Measurements from ENCODE around the gene EXOC6B. TPM values are rescaled to one million over a fixed set of nuclear protein-coding genes. Genes with fewer than 3 reads are reported as not detected.

The EXOC6B gene
- total RNA-seq, 4 donors from 2014 or later: 54.0 to 121 (median 78.7) TPM

GRCh38 chr2:72220170-72220569, 605.7 kb downstream of the EXOC6B start:
- Histone ChIP-seq H3K9me3 (no peaks in the 10 kb centered on the region), H3K4me3 (no peak overlapping the region), H3K27me3 (no peaks in the 10 kb centered on the region), H3K4me1 (no peaks in the 10 kb centered on the region), H3K27ac (no peak overlapping the region), H3K36me3 (no peaks in the 10 kb centered on the region)
- 80% methylated on average over 2 of the region's 2 CpGs for WGBS
- no peak for DNase-seq (ENCODE audit: low spot score in 2 of 2)
- TF ChIP-seq EP300 (IDR thresholded peaks at IDR 0.05) (no peak), POLR2A (IDR thresholded peaks at IDR 0.05) (no peak), CTCF (IDR thresholded peaks at IDR 0.05) (no peak)

GRCh38 chr2:72214429-72215143, 611.2 kb downstream of the EXOC6B start:
- WGBS: 78% methylated on average over 4 of the region's 4 CpGs
- no peak overlapping the region for H3K4me3 ChIP-seq
- no peak for TF ChIP-seq POLR2A (IDR thresholded peaks at IDR 0.05)
- no peak for TF ChIP-seq POLR2AphosphoS5 (IDR thresholded peaks at IDR 0.05)
- TF ChIP-seq CTCF (IDR thresholded peaks at IDR 0.05): no peak
- no peak for TF ChIP-seq EP300 (IDR thresholded peaks at IDR 0.05)
- no peaks in the 10 kb centered on the region for H3K4me1 ChIP-seq
- no peaks in the 10 kb centered on the region for H3K9me3 ChIP-seq
- DNase-seq (ENCODE audit: low spot score in 2 of 2): no peak
- H3K36me3 ChIP-seq: no peaks in the 10 kb centered on the region
- H3K27ac ChIP-seq: no peak overlapping the region
- H3K27me3 ChIP-seq: no peaks in the 10 kb centered on the region

- Histone ChIP-seq H3K27ac (no peak overlapping the region), H3K9me3 (no peaks in the 10 kb centered on the region), H3K27me3 (no peaks in the 10 kb centered on the region), H3K36me3 (no peaks in the 10 kb centered on the region), H3K4me3 (no peak overlapping the region), H3K4me1 (no peaks in the 10 kb centered on the region)
- WGBS: 95% methylated on average over 1 of the region's 1 CpG
- DNase-seq (ENCODE audit: low spot score in 2 of 2): no peak
- TF ChIP-seq POLR2A (IDR thresholded peaks at IDR 0.05) (no peak), CTCF (IDR thresholded peaks at IDR 0.05) (no peak), EP300 (IDR thresholded peaks at IDR 0.05) (no peak), POLR2AphosphoS5 (IDR thresholded peaks at IDR 0.05) (no peak)
Observed at GRCh38 chr2:72212486-72212855, 613.4 kb downstream of the EXOC6B start.

- Histone ChIP-seq H3K27ac (no peak overlapping the region), H3K9me3 (no peaks in the 10 kb centered on the region), H3K27me3 (no peaks in the 10 kb centered on the region), H3K4me3 (no peak overlapping the region), H3K4me1 (no peaks in the 10 kb centered on the region), H3K36me3 (no peaks in the 10 kb centered on the region)
- 76% methylated on average over 2 of the region's 2 CpGs for WGBS
- DNase-seq (ENCODE audit: low spot score in 2 of 2): no peak
- TF ChIP-seq POLR2AphosphoS5 (IDR thresholded peaks at IDR 0.05) (no peak), CTCF (IDR thresholded peaks at IDR 0.05) (no peak), EP300 (IDR thresholded peaks at IDR 0.05) (no peak), POLR2A (IDR thresholded peaks at IDR 0.05) (no peak)
Observed at GRCh38 chr2:72211777-72212485, 613.9 kb downstream of the EXOC6B start.

- H3K36me3 ChIP-seq: no peaks in the 10 kb centered on the region
- no peaks in the 10 kb centered on the region for H3K4me1 ChIP-seq
- no peaks in the 10 kb centered on the region for H3K9me3 ChIP-seq
- no peak overlapping the region for H3K27ac ChIP-seq
- H3K27me3 ChIP-seq: no peaks in the 10 kb centered on the region
- DNase-seq (ENCODE audit: low spot score in 2 of 2): no peak
- no peak overlapping the region for H3K4me3 ChIP-seq
- WGBS: 60% methylated on average over 2 of the region's 2 CpGs
- TF ChIP-seq POLR2A (IDR thresholded peaks at IDR 0.05) (no peak), CTCF (IDR thresholded peaks at IDR 0.05) (no peak), POLR2AphosphoS5 (IDR thresholded peaks at IDR 0.05) (no peak), EP300 (IDR thresholded peaks at IDR 0.05) (no peak)
Observed at GRCh38 chr2:72211350-72211749, 614.5 kb downstream of the EXOC6B start.

Data from suprapubic skin (tissue), 4 donors.